ENCODE data around the gene MTURN.

- no peak for TF ChIP-seq MTA3 (IDR thresholded peaks at IDR 0.05; ENCODE audit: borderline replicate concordance)
- TF ChIP-seq JUN (IDR thresholded peaks at IDR 0.05; ENCODE audit: borderline replicate concordance, low read depth, low read length): no peak
- no peak for TF ChIP-seq JUN (CRISPR knock-in tag; IDR thresholded peaks at IDR 0.05; ENCODE audit: borderline replicate concordance)
- no peak for TF ChIP-seq ZSCAN29 (IDR thresholded peaks at IDR 0.05)
- no peak for TF ChIP-seq ZKSCAN1 (IDR thresholded peaks at IDR 0.05; ENCODE audit: low read depth, low read length)
- TF ChIP-seq HNRNPUL1 (IDR thresholded peaks at IDR 0.05; ENCODE audit: low read length): no peak
- TF ChIP-seq CTCF (IDR thresholded peaks at IDR 0.05 in 2 of 3, conservative IDR thresholded peaks at IDR 0.05 in 1 of 3; ENCODE audit: insufficient read depth in 2 of 3, low read depth in 1 of 3, low read length in 3 of 3): no peak
- TF ChIP-seq SIX5 (IDR thresholded peaks at IDR 0.05; ENCODE audit: borderline replicate concordance in 1 of 2, insufficient read depth in 1 of 2, low read depth in 1 of 2, low read length in 2 of 2): no peak
Observed at GRCh38 chr7:30117896-30118295, 16.9 kb upstream of the MTURN start.
